A673 (cell line): ENCODE measurements around the gene CGREF1.

Source experiments
- EZH2 ChIP-seq: fragments of 200-600 bp; sonication (generic); IDR thresholded peaks from 2 replicates; pipeline ENCODE4 v1.6.1; 2017; ENCODE audit warnings: borderline replicate concordance, low read depth, mild to moderate bottlenecking, mixed read lengths, antibody characterized with exemption, low read length; ENCODE audit not compliant: poor library complexity, severe bottlenecking
- TF ChIP-seq, protein P1 (sequence below): fragments of 300-800, 200-600 bp; sonication (generic); conservative IDR thresholded peaks from 2 replicates; pipeline ENCODE4 v1.5.1; 2017; ENCODE audit warnings: low read depth, mild to moderate bottlenecking, antibody characterized with exemption, low read length, moderate library complexity, mixed read lengths

DNA sequence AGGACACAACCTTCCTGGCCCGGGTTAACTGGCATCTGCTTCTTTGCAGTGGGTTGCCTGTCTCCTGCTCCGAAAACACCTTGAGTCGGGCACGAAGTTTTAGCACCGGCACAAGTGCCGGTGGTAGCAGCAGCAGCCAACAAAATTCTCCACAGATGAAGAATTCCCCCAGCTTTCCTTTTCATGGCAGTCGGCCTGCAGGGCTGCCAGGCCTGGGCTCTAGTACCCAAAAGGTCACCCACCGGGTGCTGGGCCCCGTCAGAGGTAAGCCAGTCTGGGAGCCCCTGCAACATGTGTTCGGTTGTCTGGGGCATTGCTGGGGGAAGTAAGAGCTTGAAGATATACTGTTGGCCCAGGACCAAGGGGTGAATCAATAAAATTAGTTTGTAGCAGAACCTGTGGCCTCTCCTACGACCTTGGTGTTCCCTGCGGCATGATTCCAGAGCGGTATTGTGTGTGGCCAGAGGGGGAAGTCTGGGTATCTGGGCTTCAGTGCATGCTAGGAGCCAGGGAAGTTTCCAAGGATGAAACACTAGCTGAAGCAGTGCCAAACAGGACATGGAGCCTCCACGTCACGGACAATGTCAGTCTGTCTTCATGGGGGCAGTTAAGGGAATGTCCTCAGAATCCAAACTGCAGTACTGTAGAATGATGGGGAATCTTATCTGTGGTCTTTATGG lies 59.6 kb downstream of the CGREF1 start:
- TF ChIP-seq, protein P1, sequence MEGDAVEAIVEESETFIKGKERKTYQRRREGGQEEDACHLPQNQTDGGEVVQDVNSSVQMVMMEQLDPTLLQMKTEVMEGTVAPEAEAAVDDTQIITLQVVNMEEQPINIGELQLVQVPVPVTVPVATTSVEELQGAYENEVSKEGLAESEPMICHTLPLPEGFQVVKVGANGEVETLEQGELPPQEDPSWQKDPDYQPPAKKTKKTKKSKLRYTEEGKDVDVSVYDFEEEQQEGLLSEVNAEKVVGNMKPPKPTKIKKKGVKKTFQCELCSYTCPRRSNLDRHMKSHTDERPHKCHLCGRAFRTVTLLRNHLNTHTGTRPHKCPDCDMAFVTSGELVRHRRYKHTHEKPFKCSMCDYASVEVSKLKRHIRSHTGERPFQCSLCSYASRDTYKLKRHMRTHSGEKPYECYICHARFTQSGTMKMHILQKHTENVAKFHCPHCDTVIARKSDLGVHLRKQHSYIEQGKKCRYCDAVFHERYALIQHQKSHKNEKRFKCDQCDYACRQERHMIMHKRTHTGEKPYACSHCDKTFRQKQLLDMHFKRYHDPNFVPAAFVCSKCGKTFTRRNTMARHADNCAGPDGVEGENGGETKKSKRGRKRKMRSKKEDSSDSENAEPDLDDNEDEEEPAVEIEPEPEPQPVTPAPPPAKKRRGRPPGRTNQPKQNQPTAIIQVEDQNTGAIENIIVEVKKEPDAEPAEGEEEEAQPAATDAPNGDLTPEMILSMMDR = no peak
- TF ChIP-seq EZH2 = no peak
